Measurements from ENCODE around the gene KRT36. TPM values are rescaled to one million over a fixed set of nuclear protein-coding genes. Genes with fewer than 3 reads are reported as not detected.

The KRT36 gene
- total RNA-seq, 1 donor from 2014 or later, result not detected

GRCh38 chr17:41504246-41504977 is 14.7 kb upstream of the KRT36 start:
- DNase-seq (ENCODE audit: extremely low read depth, low read depth, low spot score), result no peak

GRCh38 chr17:41503202-41503601 is 13.5 kb upstream of the KRT36 start:
- no peak for DNase-seq (ENCODE audit: extremely low read depth, low read depth, low spot score)

- no peak for DNase-seq (ENCODE audit: extremely low read depth, low read depth, low spot score)
Measured at GRCh38 chr17:41500131-41500911, 10.6 kb upstream of the KRT36 start.

GRCh38 chr17:41499714-41500113 is 10.0 kb upstream of the KRT36 start:
- DNase-seq (ENCODE audit: extremely low read depth, low read depth, low spot score), result no peak

GRCh38 chr17:41498276-41498675 is 8.6 kb upstream of the KRT36 start:
- no peak for DNase-seq (ENCODE audit: extremely low read depth, low read depth, low spot score)

GRCh38 chr17:41496803-41497484 is 7.2 kb upstream of the KRT36 start:
- DNase-seq (ENCODE audit: extremely low read depth, low read depth, low spot score), result peak; percentile 31

- no peak for DNase-seq (ENCODE audit: extremely low read depth, low read depth, low spot score)
Measured at GRCh38 chr17:41494524-41494923, 4.8 kb upstream of the KRT36 start.

- DNase-seq (ENCODE audit: extremely low read depth, low read depth, low spot score), result peak; percentile 52
Measured at GRCh38 chr17:41492771-41493170, 3.1 kb upstream of the KRT36 start.

GRCh38 chr17:41492351-41492750 is 2.6 kb upstream of the KRT36 start:
- DNase-seq (ENCODE audit: extremely low read depth, low read depth, low spot score), result peak; percentile 31

GRCh38 chr17:41491476-41491875 is 1.8 kb upstream of the KRT36 start:
- no peak for DNase-seq (ENCODE audit: extremely low read depth, low read depth, low spot score)

- no peak for DNase-seq (ENCODE audit: extremely low read depth, low read depth, low spot score)
Measured at GRCh38 chr17:41490000-41490990, 585 bp upstream of the KRT36 start.

GRCh38 chr17:41486809-41487530 is 2.7 kb downstream of the KRT36 start:
- no peak for DNase-seq (ENCODE audit: extremely low read depth, low read depth, low spot score)

GRCh38 chr17:41486316-41486715 is 3.4 kb downstream of the KRT36 start:
- DNase-seq (ENCODE audit: extremely low read depth, low read depth, low spot score), result no peak

GRCh38 chr17:41484920-41485904 is 4.5 kb downstream of the KRT36 start:
- no peak for DNase-seq (ENCODE audit: extremely low read depth, low read depth, low spot score)

- DNase-seq (ENCODE audit: extremely low read depth, low read depth, low spot score), result no peak
Measured at GRCh38 chr17:41483991-41484826, 5.5 kb downstream of the KRT36 start.

GRCh38 chr17:41483531-41483930 is 6.2 kb downstream of the KRT36 start:
- DNase-seq (ENCODE audit: extremely low read depth, low read depth, low spot score), result no peak

- DNase-seq (ENCODE audit: extremely low read depth, low read depth, low spot score), result no peak
Measured at GRCh38 chr17:41481036-41481435, 8.7 kb downstream of the KRT36 start, which contains the start of gene KRT35. Gene KRT35, minus strand, starts transcription at chr17:41481151. Its CDS starts 54 bp downstream, at chr17:41481097.

- no peak for DNase-seq (ENCODE audit: extremely low read depth, low read depth, low spot score)
Measured at GRCh38 chr17:41480581-41480980, 9.1 kb downstream of the KRT36 start.

Data from glomerular endothelial cell (primary cell).